ENCODE data around the gene PCDHGA1. TPM values are rescaled to one million over a fixed set of nuclear protein-coding genes. Genes with fewer than 3 reads are reported as not detected.
A peak's percentile ranks its signal among the peaks of the same experiment; 100 is the strongest.
"Not testable (repeated sequence)": the region's sequence is repeated elsewhere in the genome, so short reads cannot be mapped to it uniquely, and the experiment has no call there.

PCDHGA1 gene
- 3.0 TPM for total RNA-seq
- long read RNA-seq, full-length matches to known transcripts, result 1 of 1 reads
- long read RNA-seq, partial matches to known transcripts, result 0 of 1 reads
- long read RNA-seq, other reads (novel, unspliced or antisense), result 0 of 1 reads

DNA sequence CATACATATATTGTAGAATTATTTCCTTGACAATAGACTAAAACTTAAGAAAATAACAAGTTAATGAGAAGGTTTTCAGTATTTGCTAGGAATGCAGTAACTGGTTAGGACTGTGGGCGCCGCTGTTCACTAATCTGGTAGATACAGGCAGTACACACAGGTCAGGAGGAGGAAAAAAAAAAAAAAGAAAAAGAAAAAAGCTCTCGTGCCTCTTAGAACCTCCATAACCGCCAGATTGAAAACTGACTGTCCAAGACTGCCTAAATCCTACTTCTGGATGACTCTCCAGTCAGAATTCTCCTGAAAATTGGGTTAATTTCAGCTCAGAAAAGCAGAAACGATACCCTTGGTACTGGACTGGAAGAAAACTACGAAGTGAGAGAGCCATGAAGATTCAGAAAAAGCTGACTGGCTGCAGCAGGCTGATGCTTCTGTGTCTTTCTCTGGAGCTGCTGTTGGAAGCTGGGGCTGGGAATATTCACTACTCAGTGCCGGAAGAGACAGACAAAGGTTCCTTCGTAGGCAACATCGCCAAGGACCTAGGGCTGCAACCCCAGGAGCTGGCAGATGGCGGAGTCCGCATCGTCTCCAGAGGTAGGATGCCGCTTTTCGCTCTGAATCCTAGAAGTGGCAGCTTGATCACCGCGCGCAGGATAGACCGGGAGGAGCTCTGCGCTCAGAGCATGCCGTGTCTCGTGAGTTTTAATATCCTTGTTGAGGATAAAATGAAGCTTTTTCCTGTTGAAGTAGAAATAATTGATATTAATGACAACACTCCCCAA, at the start of gene PCDHGA1:
TSS of gene PCDHGA1 (plus strand) at position 216 of the 782 bp plus-strand sequence.
- ATAC-seq, result peak; percentile 60
- intact Hi-C loops (cut with micrococcal nuclease), result no loop called here

GRCh38 chr5:141298376-141298775, 31.9 kb upstream of the PCDHGA1 start:
- no peak for ATAC-seq
- no peak for DNase-seq
- intact Hi-C loops (cut with micrococcal nuclease), result no loop called here

More for the DNA sequence above, at the start of gene PCDHGA1:
- DNase-seq, result peak; percentile 58

- intact Hi-C loops (cut with micrococcal nuclease), result no loop called here
- DNase-seq (no peak), ATAC-seq (no peak)
These were observed 26.6 kb upstream of the PCDHGA1 start, which contains the start of gene SLC25A2 for GRCh38 chr5:141303756-141304155. SLC25A2 (minus strand) TSS chr5:141304049; CDS start chr5:141303865, 184 bp downstream.

GRCh38 chr5:141306630-141307029, 23.7 kb upstream of the PCDHGA1 start:
- intact Hi-C loops (cut with micrococcal nuclease), result no loop called here
- DNase-seq (no peak), ATAC-seq (no peak)

DNA sequence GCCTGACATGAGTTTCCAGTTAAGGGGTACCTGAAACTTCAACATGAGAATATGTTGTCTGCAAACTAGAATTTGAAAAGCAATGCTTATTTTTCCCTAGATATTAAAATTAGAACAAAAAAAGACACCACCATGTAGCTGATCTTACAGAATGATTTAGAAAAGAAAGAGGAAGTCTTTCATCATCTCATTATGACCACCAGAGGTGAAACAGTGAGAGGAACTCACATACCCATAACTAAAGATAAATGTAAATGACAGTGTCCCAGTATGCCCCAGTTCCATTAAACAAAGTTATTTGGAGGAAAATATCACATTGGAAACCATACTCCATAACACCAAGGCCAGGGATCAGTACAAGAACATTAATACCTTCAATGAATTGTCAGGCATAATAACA, 16.6 kb upstream of the PCDHGA1 start:
- intact Hi-C loops (cut with micrococcal nuclease), result no loop called here
- DNase-seq, result no peak

DNA sequence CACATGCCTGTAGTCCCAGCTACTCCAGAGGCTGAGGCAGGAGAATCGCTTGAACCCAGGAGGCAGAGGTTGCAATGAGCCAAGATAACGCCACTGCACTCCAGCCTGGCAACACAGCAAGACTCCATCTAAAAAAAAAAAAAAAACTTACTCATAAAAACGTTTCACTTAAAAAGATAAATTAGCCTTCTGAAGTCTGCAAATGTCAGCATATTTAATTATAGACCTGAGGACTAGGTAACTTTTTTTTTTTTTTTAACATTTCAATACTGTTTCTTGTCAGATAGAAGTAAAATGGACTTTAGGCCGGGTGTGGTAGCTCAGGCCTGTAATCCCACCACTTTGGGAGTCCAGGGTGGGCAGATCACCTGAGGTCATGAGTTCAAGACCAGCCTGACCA, 13.4 kb upstream of the PCDHGA1 start:
- DNase-seq; ATAC-seq; intact Hi-C loops (cut with micrococcal nuclease): not testable (repeated sequence)

More for the DNA sequence above, 16.6 kb upstream of the PCDHGA1 start:
- ATAC-seq, result no peak

DNA sequence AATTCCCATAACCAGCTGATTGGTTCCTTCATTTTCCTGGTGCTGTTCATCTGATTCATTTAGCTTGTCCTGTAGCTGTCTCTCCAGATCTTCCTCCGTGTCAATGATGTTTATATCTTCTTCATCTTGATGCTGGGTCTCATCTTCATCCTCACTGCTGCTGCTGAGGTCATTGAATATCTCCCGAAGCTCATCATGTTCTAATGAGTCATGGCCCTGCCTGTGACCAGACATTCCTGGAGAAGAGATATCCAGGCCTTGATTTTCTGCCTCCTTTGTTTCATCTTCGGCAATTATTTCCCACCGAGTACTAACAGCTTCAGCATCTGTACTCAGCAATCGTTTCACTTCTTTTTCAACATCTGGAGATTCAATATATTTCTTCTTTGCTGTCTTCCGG, 11.1 kb upstream of the PCDHGA1 start:
- intact Hi-C loops (cut with micrococcal nuclease), result no loop called here
- DNase-seq (no peak), ATAC-seq (no peak)

GRCh38 chr5:141319699-141320098, 10.6 kb upstream of the PCDHGA1 start:
- DNase-seq (no peak), ATAC-seq (no peak)
- intact Hi-C loops (cut with micrococcal nuclease), result loop anchor here (2.0 kb wide), 1 partner anchor 245 kb away; no protein-coding TSS in a partner anchor

- intact Hi-C loops (cut with micrococcal nuclease), result loop anchor here (2.0 kb wide), 1 partner anchor 244 kb away; no protein-coding TSS in a partner anchor
- peak; percentile 96 for DNase-seq
- peak; percentile 99 for ATAC-seq
These were observed 9.8 kb upstream of the PCDHGA1 start, which contains the start of gene TAF7 for GRCh38 chr5:141320225-141321169. TAF7 (minus strand) TSS chr5:141320784; CDS start chr5:141320044, 740 bp downstream.

- no peak for DNase-seq
- intact Hi-C loops (cut with micrococcal nuclease), result no loop called here
- no peak for ATAC-seq
These were observed 8.1 kb upstream of the PCDHGA1 start for GRCh38 chr5:141322261-141322660.

DNA sequence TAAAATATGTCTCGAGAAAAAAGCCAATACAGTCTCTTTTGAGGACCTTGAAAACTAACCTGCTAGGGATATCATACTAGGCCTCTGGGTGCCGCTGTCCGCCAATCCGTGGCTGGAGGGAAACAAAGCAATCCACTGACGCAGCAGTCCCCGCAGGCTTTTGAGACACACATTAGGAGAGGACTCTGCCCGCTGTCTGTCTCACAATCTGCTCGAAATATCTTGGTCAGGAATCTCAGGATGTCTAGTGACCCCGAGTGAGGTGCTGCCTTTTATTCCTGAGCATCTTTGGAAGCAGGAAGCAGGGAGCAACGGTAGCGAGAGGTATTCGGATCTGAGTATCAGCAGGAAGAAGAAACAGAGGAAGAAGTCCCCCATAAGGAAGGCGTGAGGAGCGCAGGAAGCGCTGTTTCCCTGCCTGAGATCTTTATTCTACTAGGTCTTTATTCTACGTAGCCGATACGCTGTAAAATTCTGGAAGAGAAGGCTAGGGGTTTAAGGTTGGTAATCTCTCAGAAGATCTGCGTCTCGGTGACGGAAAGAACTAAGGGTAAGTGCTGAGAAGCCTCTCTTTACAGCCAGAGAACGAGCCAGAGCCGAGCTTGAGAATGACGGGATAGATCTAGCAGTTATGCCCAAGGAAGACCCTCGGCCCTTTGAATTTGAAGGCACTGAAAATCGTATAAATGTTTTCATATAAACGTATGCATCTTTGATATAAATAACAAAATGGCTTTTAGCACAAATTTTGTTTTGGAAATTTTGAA, 4.0 kb upstream of the PCDHGA1 start:
- DNase-seq (peak; percentile 80), ATAC-seq (peak; percentile 95)
- intact Hi-C loops (cut with micrococcal nuclease), result no loop called here

- DNase-seq (no peak), ATAC-seq (no peak)
- intact Hi-C loops (cut with micrococcal nuclease), result no loop called here
These were observed 2.1 kb upstream of the PCDHGA1 start for GRCh38 chr5:141328231-141328630.

GRCh38 chr5:141332571-141332970, 2.3 kb downstream of the PCDHGA1 start:
- intact Hi-C loops (cut with micrococcal nuclease); DNase-seq; ATAC-seq: not testable (repeated sequence)

GRCh38 chr5:141338538-141339306, 8.4 kb downstream of the PCDHGA1 start, which contains the start of gene PCDHGA2:
PCDHGA2 (plus strand) TSS chr5:141338760.
- intact Hi-C loops (cut with micrococcal nuclease), result no loop called here
- DNase-seq, result no peak
- ATAC-seq, result peak; percentile 69

DNA sequence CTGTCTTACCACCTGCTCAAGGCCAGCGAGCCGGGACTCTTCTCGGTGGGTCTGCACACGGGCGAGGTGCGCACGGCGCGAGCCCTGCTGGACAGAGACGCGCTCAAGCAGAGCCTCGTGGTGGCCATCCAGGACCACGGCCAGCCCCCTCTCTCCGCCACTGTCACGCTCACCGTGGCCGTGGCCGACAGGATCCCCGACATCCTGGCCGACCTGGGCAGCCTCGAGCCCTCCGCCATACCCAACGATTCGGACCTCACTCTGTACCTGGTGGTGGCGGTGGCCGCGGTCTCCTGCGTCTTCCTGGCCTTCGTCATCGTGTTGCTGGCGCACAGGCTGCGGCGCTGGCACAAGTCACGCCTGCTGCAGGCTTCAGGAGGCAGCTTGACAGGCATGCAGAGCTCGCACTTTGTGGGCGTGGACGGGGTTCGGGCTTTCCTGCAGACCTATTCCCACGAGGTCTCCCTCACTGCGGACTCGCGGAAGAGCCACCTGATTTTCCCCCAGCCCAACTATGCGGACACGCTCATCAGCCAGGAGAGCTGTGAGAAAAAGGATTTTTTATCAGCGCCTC, 10.6 kb downstream of the PCDHGA1 start:
- DNase-seq; intact Hi-C loops (cut with micrococcal nuclease); ATAC-seq: not testable (repeated sequence)

DNA sequence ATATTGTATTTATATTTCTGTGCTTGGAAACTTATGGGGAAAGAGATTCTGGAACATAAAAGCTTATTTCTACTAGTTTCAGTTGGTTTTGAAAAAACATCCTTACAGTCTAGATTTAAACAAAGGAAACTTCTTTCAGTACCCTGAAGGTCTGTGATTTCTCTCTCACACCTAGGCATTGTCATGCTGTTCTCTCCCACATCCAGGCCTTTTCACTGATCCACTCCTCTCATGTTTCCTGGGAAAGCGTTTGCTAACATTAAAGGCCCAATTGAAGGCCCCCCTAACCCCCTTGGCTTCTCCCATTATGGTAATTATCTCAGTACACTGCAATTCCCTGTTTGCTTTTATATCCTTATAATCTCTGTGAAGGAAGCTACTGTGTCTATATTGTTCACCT, 12.5 kb downstream of the PCDHGA1 start:
- peak; percentile 73 for ATAC-seq
- intact Hi-C loops (cut with micrococcal nuclease), result no loop called here

DNA sequence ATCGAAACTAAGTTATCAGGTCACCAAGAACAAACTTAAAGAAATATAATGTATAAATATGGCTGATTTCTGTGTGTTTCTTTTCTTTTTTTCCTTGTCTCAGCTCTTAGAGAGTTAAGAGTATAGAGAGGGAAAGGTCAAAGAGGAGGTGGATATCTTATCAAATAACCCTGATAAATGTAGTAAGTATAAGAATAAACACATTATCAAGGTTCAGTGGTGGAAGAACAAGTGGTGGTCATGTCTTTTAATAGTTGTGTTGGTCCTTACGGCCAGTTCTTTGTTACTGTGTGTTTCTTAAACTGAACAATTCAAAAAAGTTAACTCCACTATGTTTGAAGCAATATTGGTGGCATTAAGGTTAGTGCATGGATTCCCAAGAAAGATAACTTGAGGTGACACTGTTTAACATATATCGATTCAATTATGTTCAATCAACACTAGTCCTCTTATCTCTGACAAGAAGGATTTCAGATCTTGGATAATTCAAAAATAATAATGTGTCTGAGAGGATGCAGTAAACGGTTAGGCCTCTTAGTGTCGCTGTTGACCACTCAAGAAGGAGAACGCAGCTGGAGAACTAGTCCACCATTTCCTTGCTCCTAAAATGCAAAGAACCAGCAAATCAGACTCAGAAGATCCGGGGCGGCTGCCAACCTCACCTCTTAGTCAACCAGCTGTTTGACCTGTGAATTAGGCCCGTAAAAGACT, 13.1 kb downstream of the PCDHGA1 start, which contains the start of gene PCDHGA3:
TSS of gene PCDHGA3 (plus strand) at position 588 of the 711 bp plus-strand sequence. CDS start 205 bp downstream, outside the sequence.
- ATAC-seq (peak; percentile 73), DNase-seq (no peak)
- intact Hi-C loops (cut with micrococcal nuclease), result no loop called here

More for the DNA sequence above, 12.5 kb downstream of the PCDHGA1 start:
- DNase-seq, result no peak

All from left ventricle myocardium superior (tissue), 1 donor.